Measurements from ENCODE around the gene NPC2.

Gene NPC2

DNA sequence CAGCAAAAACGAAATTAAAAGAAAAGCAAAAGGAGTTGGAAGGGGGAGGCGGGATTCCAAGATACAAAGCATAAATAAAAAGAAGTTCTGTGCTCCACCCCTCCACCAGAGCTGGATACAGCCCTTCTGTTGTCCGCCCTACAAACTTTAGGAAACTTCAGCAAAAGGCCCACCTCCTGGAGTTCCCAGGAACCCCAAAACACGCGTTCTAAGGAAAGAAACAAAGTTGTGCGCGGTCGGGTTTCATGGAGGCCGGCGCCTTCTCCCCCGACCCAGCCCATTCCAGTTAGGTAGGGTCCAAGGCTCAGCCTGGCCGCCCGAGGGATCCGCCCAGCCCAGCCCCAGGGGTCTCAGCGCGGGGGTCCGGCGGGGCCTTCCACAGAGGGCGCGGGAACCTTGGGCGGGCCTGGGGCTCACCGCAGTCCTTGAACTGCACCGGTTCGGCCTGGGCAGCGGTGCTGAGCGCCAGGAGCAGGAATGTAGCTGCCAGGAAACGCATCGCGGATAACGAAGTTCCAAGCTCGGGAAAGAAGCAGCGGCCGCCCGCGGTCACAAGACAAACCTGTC lies at the start of gene NPC2:
NPC2 (minus strand) TSS at position 530 of the 567 bp plus-strand sequence; CDS start at position 499, 31 bp downstream.
- peak; percentile 7 for ATAC-seq
- TF ChIP-seq CSDC2 (CRISPR knock-in tag; IDR thresholded peaks at IDR 0.05): no peak
- no peak for TF ChIP-seq ISL1 (CRISPR knock-in tag; IDR thresholded peaks at IDR 0.05)
- TF ChIP-seq OSR1 (CRISPR knock-in tag; IDR thresholded peaks at IDR 0.05): no peak
- TF ChIP-seq RARB (CRISPR knock-in tag; IDR thresholded peaks at IDR 0.05): no peak
- TF ChIP-seq, protein P1, sequence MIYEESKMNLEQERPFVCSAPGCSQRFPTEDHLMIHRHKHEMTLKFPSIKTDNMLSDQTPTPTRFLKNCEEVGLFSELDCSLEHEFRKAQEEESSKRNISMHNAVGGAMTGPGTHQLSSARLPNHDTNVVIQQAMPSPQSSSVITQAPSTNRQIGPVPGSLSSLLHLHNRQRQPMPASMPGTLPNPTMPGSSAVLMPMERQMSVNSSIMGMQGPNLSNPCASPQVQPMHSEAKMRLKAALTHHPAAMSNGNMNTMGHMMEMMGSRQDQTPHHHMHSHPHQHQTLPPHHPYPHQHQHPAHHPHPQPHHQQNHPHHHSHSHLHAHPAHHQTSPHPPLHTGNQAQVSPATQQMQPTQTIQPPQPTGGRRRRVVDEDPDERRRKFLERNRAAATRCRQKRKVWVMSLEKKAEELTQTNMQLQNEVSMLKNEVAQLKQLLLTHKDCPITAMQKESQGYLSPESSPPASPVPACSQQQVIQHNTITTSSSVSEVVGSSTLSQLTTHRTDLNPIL (CRISPR knock-in tag; IDR thresholded peaks at IDR 0.05; ENCODE audit: low read depth): no peak
- TF ChIP-seq ZNF565 (CRISPR knock-in tag; conservative IDR thresholded peaks at IDR 0.05; ENCODE audit: low read depth): no peak
- TF ChIP-seq ZC3H10 (CRISPR knock-in tag; IDR thresholded peaks at IDR 0.05): no peak
- TF ChIP-seq, protein P2, sequence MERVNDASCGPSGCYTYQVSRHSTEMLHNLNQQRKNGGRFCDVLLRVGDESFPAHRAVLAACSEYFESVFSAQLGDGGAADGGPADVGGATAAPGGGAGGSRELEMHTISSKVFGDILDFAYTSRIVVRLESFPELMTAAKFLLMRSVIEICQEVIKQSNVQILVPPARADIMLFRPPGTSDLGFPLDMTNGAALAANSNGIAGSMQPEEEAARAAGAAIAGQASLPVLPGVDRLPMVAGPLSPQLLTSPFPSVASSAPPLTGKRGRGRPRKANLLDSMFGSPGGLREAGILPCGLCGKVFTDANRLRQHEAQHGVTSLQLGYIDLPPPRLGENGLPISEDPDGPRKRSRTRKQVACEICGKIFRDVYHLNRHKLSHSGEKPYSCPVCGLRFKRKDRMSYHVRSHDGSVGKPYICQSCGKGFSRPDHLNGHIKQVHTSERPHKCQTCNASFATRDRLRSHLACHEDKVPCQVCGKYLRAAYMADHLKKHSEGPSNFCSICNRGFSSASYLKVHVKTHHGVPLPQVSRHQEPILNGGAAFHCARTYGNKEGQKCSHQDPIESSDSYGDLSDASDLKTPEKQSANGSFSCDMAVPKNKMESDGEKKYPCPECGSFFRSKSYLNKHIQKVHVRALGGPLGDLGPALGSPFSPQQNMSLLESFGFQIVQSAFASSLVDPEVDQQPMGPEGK (CRISPR knock-in tag; IDR thresholded peaks at IDR 0.05; ENCODE audit: borderline replicate concordance): no peak
- TF ChIP-seq GLIS3 (CRISPR knock-in tag; IDR thresholded peaks at IDR 0.05): no peak
- TF ChIP-seq BACH2 (CRISPR knock-in tag; IDR thresholded peaks at IDR 0.05; ENCODE audit: borderline replicate concordance): no peak
- TF ChIP-seq, protein P3, sequence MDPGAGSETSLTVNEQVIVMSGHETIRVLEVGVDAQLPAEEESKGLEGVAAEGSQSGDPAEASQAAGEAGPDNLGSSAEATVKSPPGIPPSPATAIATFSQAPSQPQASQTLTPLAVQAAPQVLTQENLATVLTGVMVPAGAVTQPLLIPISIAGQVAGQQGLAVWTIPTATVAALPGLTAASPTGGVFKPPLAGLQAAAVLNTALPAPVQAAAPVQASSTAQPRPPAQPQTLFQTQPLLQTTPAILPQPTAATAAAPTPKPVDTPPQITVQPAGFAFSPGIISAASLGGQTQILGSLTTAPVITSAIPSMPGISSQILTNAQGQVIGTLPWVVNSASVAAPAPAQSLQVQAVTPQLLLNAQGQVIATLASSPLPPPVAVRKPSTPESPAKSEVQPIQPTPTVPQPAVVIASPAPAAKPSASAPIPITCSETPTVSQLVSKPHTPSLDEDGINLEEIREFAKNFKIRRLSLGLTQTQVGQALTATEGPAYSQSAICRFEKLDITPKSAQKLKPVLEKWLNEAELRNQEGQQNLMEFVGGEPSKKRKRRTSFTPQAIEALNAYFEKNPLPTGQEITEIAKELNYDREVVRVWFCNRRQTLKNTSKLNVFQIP (CRISPR knock-in tag; IDR thresholded peaks at IDR 0.05; ENCODE audit: borderline replicate concordance, low read depth): no peak
- TF ChIP-seq ZNF70 (CRISPR knock-in tag; IDR thresholded peaks at IDR 0.05): no peak
- TF ChIP-seq, protein P4, sequence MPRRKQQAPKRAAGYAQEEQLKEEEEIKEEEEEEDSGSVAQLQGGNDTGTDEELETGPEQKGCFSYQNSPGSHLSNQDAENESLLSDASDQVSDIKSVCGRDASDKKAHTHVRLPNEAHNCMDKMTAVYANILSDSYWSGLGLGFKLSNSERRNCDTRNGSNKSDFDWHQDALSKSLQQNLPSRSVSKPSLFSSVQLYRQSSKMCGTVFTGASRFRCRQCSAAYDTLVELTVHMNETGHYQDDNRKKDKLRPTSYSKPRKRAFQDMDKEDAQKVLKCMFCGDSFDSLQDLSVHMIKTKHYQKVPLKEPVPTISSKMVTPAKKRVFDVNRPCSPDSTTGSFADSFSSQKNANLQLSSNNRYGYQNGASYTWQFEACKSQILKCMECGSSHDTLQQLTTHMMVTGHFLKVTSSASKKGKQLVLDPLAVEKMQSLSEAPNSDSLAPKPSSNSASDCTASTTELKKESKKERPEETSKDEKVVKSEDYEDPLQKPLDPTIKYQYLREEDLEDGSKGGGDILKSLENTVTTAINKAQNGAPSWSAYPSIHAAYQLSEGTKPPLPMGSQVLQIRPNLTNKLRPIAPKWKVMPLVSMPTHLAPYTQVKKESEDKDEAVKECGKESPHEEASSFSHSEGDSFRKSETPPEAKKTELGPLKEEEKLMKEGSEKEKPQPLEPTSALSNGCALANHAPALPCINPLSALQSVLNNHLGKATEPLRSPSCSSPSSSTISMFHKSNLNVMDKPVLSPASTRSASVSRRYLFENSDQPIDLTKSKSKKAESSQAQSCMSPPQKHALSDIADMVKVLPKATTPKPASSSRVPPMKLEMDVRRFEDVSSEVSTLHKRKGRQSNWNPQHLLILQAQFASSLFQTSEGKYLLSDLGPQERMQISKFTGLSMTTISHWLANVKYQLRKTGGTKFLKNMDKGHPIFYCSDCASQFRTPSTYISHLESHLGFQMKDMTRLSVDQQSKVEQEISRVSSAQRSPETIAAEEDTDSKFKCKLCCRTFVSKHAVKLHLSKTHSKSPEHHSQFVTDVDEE (CRISPR knock-in tag; IDR thresholded peaks at IDR 0.05): no peak
- TF ChIP-seq ZFP30 (CRISPR knock-in tag; IDR thresholded peaks at IDR 0.05): no peak
- no peak for TF ChIP-seq ARNTL (CRISPR knock-in tag; IDR thresholded peaks at IDR 0.05; ENCODE audit: borderline replicate concordance, low read depth)
- TF ChIP-seq PPARA (CRISPR knock-in tag; IDR thresholded peaks at IDR 0.05; ENCODE audit: borderline replicate concordance): no peak
- TF ChIP-seq SNAI2 (CRISPR knock-in tag; IDR thresholded peaks at IDR 0.05): no peak
- TF ChIP-seq TCF4 (CRISPR knock-in tag; IDR thresholded peaks at IDR 0.05; ENCODE audit: borderline replicate concordance): no peak
- TF ChIP-seq, protein P5, sequence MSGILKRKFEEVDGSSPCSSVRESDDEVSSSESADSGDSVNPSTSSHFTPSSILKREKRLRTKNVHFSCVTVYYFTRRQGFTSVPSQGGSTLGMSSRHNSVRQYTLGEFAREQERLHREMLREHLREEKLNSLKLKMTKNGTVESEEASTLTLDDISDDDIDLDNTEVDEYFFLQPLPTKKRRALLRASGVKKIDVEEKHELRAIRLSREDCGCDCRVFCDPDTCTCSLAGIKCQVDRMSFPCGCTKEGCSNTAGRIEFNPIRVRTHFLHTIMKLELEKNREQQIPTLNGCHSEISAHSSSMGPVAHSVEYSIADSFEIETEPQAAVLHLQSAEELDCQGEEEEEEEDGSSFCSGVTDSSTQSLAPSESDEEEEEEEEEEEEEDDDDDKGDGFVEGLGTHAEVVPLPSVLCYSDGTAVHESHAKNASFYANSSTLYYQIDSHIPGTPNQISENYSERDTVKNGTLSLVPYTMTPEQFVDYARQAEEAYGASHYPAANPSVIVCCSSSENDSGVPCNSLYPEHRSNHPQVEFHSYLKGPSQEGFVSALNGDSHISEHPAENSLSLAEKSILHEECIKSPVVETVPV (CRISPR knock-in tag; IDR thresholded peaks at IDR 0.05): no peak
- no peak for TF ChIP-seq TOX (CRISPR knock-in tag; IDR thresholded peaks at IDR 0.05; ENCODE audit: borderline replicate concordance)

DNA sequence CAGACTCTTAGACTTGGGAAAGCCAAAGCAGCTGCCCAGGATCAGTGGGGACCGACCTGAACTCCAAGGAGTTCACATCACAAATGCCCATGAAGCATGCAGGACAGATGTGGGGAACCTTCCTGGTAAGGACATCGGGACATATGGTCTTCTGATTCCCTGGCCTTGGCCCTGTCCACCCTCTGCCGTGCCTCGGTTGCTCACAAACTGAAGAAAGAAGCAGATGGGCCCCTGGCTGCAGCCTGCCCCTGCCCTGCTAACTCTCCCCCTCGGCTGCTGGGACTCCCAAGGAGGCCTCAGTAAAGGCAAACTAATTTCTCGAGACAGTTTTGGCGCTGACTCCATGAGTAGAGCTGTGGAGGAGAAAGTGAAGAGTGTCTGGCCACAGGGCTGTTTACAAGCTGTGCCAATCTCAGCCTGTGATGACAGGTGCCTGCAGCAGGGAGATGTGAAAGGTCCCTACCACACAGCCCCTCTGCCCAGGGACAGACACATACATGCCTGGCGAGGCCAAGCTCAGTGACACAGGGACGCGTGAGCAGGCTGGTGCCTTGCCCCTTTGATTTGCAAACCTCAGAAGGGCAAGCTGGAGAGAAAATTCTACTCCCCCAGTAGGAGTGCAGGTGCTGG lies 49.1 kb upstream of the NPC2 start:
- ATAC-seq: no peak; the same call in 2 of the 3 replicates
- TF ChIP-seq TOX (CRISPR knock-in tag; IDR thresholded peaks at IDR 0.05; ENCODE audit: borderline replicate concordance) (no peak), CSDC2 (CRISPR knock-in tag; IDR thresholded peaks at IDR 0.05) (no peak), OSR1 (CRISPR knock-in tag; IDR thresholded peaks at IDR 0.05) (no peak), ZFP3 (CRISPR knock-in tag; IDR thresholded peaks at IDR 0.05) (no peak), GLIS3 (CRISPR knock-in tag; IDR thresholded peaks at IDR 0.05) (no peak), BACH2 (CRISPR knock-in tag; IDR thresholded peaks at IDR 0.05; ENCODE audit: borderline replicate concordance) (no peak), ZNF8 (CRISPR knock-in tag; IDR thresholded peaks at IDR 0.05) (no peak)
- TF ChIP-seq, protein P5 (CRISPR knock-in tag; IDR thresholded peaks at IDR 0.05): no peak

All from SK-N-SH treated with all-trans-retinoic acid at 6 μM for 48 hours (cell line).